DOHH2 (cell line): Measurements from ENCODE around the gene ATXN7L1.

Experiments used
- H3F3A ChIP-seq: fragments of 200-600 bp; sonication (generic), shearing (Covaris generic); 2 replicates; pipeline ENCODE4 v1.6.0; 2016; ENCODE audit warnings: antibody characterized with exemption, mild to moderate bottlenecking; ENCODE audit not compliant: control insufficient read depth, insufficient read depth
- H3K27ac ChIP-seq: fragments of 200-600 bp; sonication (generic); 2 replicates; pipeline ENCODE4 v1.5.1; 2014; ENCODE audit warnings: low read depth, mild to moderate bottlenecking, low read length, moderate library complexity
- H3K27me3 ChIP-seq: fragments of 200-600 bp; sonication (generic); 2 replicates; pipeline ENCODE4 v1.6.1; 2014; ENCODE audit warnings: mild to moderate bottlenecking, low read length, mixed read lengths; ENCODE audit not compliant: control insufficient read depth
- H3K36me3 ChIP-seq: fragments of 200-600 bp; sonication (generic); 2 replicates; pipeline ENCODE4 v1.6.1; 2014; ENCODE audit warnings: mild to moderate bottlenecking, low read length, moderate library complexity, mixed read lengths; ENCODE audit not compliant: control insufficient read depth
- H3K4me1 ChIP-seq: fragments of 200-600 bp; sonication (generic); 2 replicates; pipeline ENCODE4 v1.6.1; 2014; ENCODE audit warnings: mild to moderate bottlenecking, low read length, mixed read lengths; ENCODE audit not compliant: control insufficient read depth
- H3K4me2 ChIP-seq: fragments of 200-600 bp; sonication (generic); 2 replicates; pipeline ENCODE4 v1.6.0; 2014; ENCODE audit warnings: mild to moderate bottlenecking, low read length, moderate library complexity
- H3K4me3 ChIP-seq: fragments of 200-600 bp; sonication (generic); 2 replicates; pipeline ENCODE4 v1.5.1; 2014; ENCODE audit warnings: mild to moderate bottlenecking, low read length, mixed read lengths
- H3K79me2 ChIP-seq: fragments of 200-600 bp; sonication (generic); 2 replicates; pipeline ENCODE4 v1.6.1; 2014; ENCODE audit warnings: mild to moderate bottlenecking, low read length, mixed read lengths; ENCODE audit not compliant: control insufficient read depth
- H3K9me2 ChIP-seq: fragments of 200-600 bp; sonication (generic); replicated peaks from 2 replicates; pipeline ENCODE4 v1.6.1; 2014; ENCODE audit warnings: mild to moderate bottlenecking, low read length, mixed read lengths; ENCODE audit not compliant: control insufficient read depth
- H3K9me3 ChIP-seq: fragments of 200-600 bp; sonication (generic); 2 replicates; pipeline ENCODE4 v1.6.1; 2014; ENCODE audit warnings: antibody characterized with exemption, low read length, mixed read lengths; ENCODE audit not compliant: control insufficient read depth, insufficient read depth
- H4K20me1 ChIP-seq: fragments of 200-600 bp; sonication (generic); 2 replicates; pipeline ENCODE4 v1.6.0; 2014; ENCODE audit warnings: low read depth, mild to moderate bottlenecking, antibody characterized with exemption, low read length, moderate library complexity; ENCODE audit not compliant: control insufficient read depth, insufficient read depth
- EZH2phosphoT487 ChIP-seq: fragments of 200-600 bp; sonication (generic); IDR thresholded peaks from 2 replicates; pipeline ENCODE4 v1.6.1; 2017; ENCODE audit warnings: borderline replicate concordance, mild to moderate bottlenecking, antibody characterized with exemption, low read length, moderate library complexity, mixed read lengths
- TF ChIP-seq, protein P1 (sequence below): fragments of 200-600 bp; sonication (generic); IDR thresholded peaks from one replicate; pipeline ENCODE4 v1.5.1; 2014; ENCODE audit warnings: antibody characterized with exemption, mild to moderate bottlenecking, low read depth, low read length; ENCODE audit not compliant: poor library complexity, severe bottlenecking

ATXN7L1 gene

DNA sequence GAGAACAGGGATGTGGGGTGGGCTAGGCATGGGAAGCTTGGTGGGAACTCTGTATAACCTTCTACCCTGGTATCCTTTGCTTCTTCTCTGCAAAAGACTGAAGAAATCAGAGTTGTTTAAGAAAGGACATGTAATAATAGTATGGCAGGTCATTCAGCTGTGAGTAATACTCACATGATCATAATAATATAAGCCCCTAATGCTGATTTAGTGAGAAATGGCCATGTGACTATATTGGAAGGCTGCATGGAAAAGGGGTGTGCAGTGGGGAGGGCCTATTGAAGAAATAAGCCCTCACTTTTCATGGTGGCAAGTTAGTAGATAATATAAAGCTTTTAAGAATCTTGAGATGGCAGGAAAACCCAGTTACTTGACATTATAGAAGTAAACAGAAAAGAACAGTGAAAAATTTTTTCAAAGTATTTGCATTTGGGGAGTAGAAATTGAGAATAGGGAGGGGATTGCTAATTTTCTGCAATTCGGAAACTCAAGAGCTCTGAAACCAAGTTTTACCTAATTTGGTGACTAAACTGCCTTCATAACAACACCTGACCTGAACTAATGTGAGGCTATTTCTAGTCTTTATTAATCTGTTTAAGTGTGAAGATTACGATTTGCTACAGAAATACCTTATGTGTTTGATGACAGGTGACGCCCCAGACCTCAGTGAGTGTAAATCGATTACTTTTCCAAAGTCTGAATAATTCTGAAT lies 44.4 kb downstream of the ATXN7L1 start:
- Histone ChIP-seq H3F3A (no peaks in the 10 kb centered on the region), H3K4me2 (no peak overlapping the region), H3K27ac (no peak overlapping the region), H3K9me3 (no peaks in the 10 kb centered on the region), H3K4me1 (no peaks in the 10 kb centered on the region), H3K27me3 (peaks cover 20% of the 10 kb centered on the region), H3K4me3 (no peak overlapping the region), H3K36me3 (no peaks in the 10 kb centered on the region), H3K79me2 (no peaks in the 10 kb centered on the region), H4K20me1 (no peaks in the 10 kb centered on the region), H3K9me2 (no peaks in the 10 kb centered on the region)
- TF ChIP-seq, protein P1, sequence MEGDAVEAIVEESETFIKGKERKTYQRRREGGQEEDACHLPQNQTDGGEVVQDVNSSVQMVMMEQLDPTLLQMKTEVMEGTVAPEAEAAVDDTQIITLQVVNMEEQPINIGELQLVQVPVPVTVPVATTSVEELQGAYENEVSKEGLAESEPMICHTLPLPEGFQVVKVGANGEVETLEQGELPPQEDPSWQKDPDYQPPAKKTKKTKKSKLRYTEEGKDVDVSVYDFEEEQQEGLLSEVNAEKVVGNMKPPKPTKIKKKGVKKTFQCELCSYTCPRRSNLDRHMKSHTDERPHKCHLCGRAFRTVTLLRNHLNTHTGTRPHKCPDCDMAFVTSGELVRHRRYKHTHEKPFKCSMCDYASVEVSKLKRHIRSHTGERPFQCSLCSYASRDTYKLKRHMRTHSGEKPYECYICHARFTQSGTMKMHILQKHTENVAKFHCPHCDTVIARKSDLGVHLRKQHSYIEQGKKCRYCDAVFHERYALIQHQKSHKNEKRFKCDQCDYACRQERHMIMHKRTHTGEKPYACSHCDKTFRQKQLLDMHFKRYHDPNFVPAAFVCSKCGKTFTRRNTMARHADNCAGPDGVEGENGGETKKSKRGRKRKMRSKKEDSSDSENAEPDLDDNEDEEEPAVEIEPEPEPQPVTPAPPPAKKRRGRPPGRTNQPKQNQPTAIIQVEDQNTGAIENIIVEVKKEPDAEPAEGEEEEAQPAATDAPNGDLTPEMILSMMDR, result no peak
- no peak for TF ChIP-seq EZH2phosphoT487

DNA sequence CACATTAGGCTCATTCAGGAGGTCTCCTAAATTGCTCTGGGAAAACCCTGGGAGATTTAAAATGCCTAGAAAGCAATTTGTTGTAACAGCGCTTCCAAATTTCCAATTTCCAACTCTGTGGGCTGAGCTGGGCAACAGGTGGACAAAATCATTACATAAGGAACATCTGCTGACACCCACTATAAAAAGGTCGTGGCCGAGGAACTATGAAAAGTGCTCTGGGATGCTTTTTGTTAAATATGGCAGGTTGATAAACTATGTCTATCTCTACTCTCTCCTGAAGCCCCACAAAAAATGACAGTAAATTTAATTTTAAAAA lies 45.1 kb downstream of the ATXN7L1 start:
- Histone ChIP-seq H3K27ac (no peak overlapping the region), H4K20me1 (no peaks in the 10 kb centered on the region), H3K9me3 (no peaks in the 10 kb centered on the region), H3K27me3 (peaks cover 20% of the 10 kb centered on the region), H3K79me2 (no peaks in the 10 kb centered on the region), H3K4me3 (no peak overlapping the region), H3K4me1 (no peaks in the 10 kb centered on the region), H3K9me2 (no peaks in the 10 kb centered on the region), H3K4me2 (no peak overlapping the region), H3F3A (no peaks in the 10 kb centered on the region), H3K36me3 (no peaks in the 10 kb centered on the region)
- TF ChIP-seq, protein P1, result no peak
- TF ChIP-seq EZH2phosphoT487, result no peak

DNA sequence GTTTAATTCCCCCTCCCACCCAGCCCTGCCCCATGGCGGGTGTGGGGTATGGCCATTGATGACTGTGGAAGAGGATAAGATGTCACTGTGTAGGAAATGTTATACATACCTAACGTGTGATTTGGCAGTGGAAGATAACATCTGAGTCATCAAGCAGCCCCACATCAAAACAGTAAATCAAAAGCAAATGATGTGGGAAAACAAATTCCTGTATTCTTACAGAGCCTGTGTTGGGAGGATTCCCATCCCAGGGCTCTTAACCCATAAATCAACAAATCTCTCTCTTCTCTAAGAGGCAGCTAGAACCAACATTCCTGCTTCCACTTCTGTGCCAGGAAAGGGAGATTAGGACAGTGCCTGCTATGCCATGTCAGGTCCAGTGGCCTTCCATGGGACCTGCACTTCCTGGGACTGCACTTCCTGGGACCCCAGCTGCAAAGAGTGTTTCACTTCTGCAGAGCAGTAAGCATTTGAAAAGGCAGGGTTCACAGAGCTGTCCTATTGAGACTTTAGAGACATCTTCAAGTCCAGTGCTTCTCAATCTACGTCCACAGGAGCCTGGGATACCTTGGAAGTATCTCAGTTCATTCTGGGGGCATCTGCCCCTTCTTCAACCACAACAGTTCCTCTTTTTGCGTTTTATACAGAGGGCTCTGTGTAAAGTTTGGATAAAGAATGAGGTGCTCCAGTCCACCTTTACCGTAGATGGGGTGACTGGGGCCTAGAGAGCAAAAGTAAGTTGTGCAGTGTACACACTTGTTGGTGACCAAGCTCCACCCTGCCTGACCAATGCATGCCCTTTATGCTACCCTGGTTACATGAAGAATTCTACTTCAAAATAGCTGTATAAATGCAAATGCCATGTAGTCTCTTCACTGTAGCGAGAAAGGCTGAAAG lies 45.7 kb downstream of the ATXN7L1 start:
- TF ChIP-seq EZH2phosphoT487, result no peak
- TF ChIP-seq, protein P1, result no peak
- no peaks in the 10 kb centered on the region for H4K20me1 ChIP-seq
- no peaks in the 10 kb centered on the region for H3K9me2 ChIP-seq
- peaks cover 20% of the 10 kb centered on the region for H3K27me3 ChIP-seq
- H3K4me2 ChIP-seq, result no peak overlapping the region
- H3K27ac ChIP-seq, result no peak overlapping the region
- H3K4me1 ChIP-seq, result no peaks in the 10 kb centered on the region
- H3F3A ChIP-seq, result no peaks in the 10 kb centered on the region
- H3K36me3 ChIP-seq, result no peaks in the 10 kb centered on the region
- no peaks in the 10 kb centered on the region for H3K79me2 ChIP-seq
- no peaks in the 10 kb centered on the region for H3K9me3 ChIP-seq
- H3K4me3 ChIP-seq, result no peak overlapping the region
